ENCODE data around the gene JAG2. TPM values are rescaled to one million over a fixed set of nuclear protein-coding genes. Genes with fewer than 3 reads are reported as not detected.
A peak's percentile ranks its signal among the peaks of the same experiment; 100 is the strongest.

The JAG2 gene
- total and polyA plus RNA-seq, 10 donors, result 3.0 to 14.3 (median 6.4) TPM

- peaks cover 0 to under 1% (median 0%) of the 10 kb centered on the region in 6 donors for H3K36me3 ChIP-seq
These were observed 25.7 kb downstream of the JAG2 start for GRCh38 chr14:105142651-105143450.

GRCh38 chr14:105141486-105142281 is 26.9 kb downstream of the JAG2 start:
- Histone ChIP-seq H3K27me3 (replicated peaks in 1 of 7) (peaks cover 0 to 11% (median 0%) of the 10 kb centered on the region in 7 donors), H3K27ac (no peak overlapping the region), H3K4me3 (no peak overlapping the region), H3K9me3 (peaks cover 0 to 31% (median 22%) of the 10 kb centered on the region in 8 donors), H3K36me3 (no peaks in the 10 kb centered on the region), H3K4me1 (no peaks in the 10 kb centered on the region)
- WGBS, 5 donors, result 87 to 94% (median 92%) methylated on average over 34 to 43 of the region's 43 CpGs
- intact Hi-C loops (cut with DNase I; ENCODE audit: low total_unique reads), result no loop called here
- TF ChIP-seq POLR2AphosphoS5 (IDR thresholded peaks at IDR 0.05) (no peak), CTCF (IDR thresholded peaks at IDR 0.05 in 8 of 11, conservative IDR thresholded peaks at IDR 0.05 in 3 of 11) (no peak), POLR2A (IDR thresholded peaks at IDR 0.05) (no peak)
- DNase-seq, result peak; percentile 68

More at GRCh38 chr14:105142651-105143450, 25.7 kb downstream of the JAG2 start:
- TF ChIP-seq POLR2A (IDR thresholded peaks at IDR 0.05) (no peak), CTCF (IDR thresholded peaks at IDR 0.05 in 8 of 11, conservative IDR thresholded peaks at IDR 0.05 in 3 of 11) (no peak), POLR2AphosphoS5 (IDR thresholded peaks at IDR 0.05) (no peak)
- H3K4me1 ChIP-seq, result no peaks in the 10 kb centered on the region
- peak; percentile 63 for DNase-seq
- H3K4me3 ChIP-seq, result no peak overlapping the region
- intact Hi-C loops (cut with DNase I; ENCODE audit: low total_unique reads), result no loop called here
- no peak overlapping the region for H3K27ac ChIP-seq
- peaks cover 0 to 31% (median 22%) of the 10 kb centered on the region in 8 donors for H3K9me3 ChIP-seq
- 94 to 97% (median 96%) methylated on average over 56 to 60 of the region's 60 CpGs for WGBS, 5 donors
- H3K27me3 ChIP-seq (replicated peaks in 1 of 7), result peaks cover 0 to 3% (median 0%) of the 10 kb centered on the region in 7 donors

GRCh38 chr14:105141026-105141425 is 27.6 kb downstream of the JAG2 start:
- H3K4me1 ChIP-seq, result no peaks in the 10 kb centered on the region
- H3K27me3 ChIP-seq (replicated peaks in 1 of 7), result peaks cover 0 to 11% (median 0%) of the 10 kb centered on the region in 7 donors
- intact Hi-C loops (cut with DNase I; ENCODE audit: low total_unique reads), result no loop called here
- H3K27ac ChIP-seq, result no peak overlapping the region
- H3K4me3 ChIP-seq, result no peak overlapping the region
- H3K9me3 ChIP-seq, result peaks cover 0 to 31% (median 22%) of the 10 kb centered on the region in 8 donors
- no peaks in the 10 kb centered on the region for H3K36me3 ChIP-seq
- WGBS, 5 donors, result 88 to 94% (median 92%) methylated on average over 6 of the region's 6 CpGs
- no peak for TF ChIP-seq POLR2A (IDR thresholded peaks at IDR 0.05)
- no peak for TF ChIP-seq POLR2AphosphoS5 (IDR thresholded peaks at IDR 0.05)
- no peak for TF ChIP-seq CTCF (IDR thresholded peaks at IDR 0.05 in 8 of 11, conservative IDR thresholded peaks at IDR 0.05 in 3 of 11)
- DNase-seq, result peak; percentile 41

All from spleen (tissue), 11 donors.